Glomerular endothelial cell (primary cell): ENCODE measurements around the gene ULK4. TPM values are rescaled to one million over a fixed set of nuclear protein-coding genes. Genes with fewer than 3 reads are reported as not detected.
"Not testable (repeated sequence)": the region's sequence is repeated elsewhere in the genome, so short reads cannot be mapped to it uniquely, and the experiment has no call there.

Experiments
- DNase-seq: peaks from one replicate; pipeline ENCODE4 v3.0.0-alpha.2; 2011; ENCODE audit warnings: low read depth, low spot score; ENCODE audit errors: extremely low read depth
- total RNA-seq: library from RNA; depleted of rRNA; stranded (reverse); fragments of >200 nt; gene quantifications from 2 replicates; pipeline ENCODE4 v1.2.3, GENCODE V29; 2015

ULK4 gene
- 6.7 and 11.7 TPM in 2 replicates for total RNA-seq

- DNase-seq, result peak; percentile 99
Observed at GRCh38 chr3:41961751-41962679, at the start of gene ULK4. Gene ULK4, minus strand, starts transcription at chr3:41962103. Its CDS starts 7,344 bp downstream, at chr3:41954759.

GRCh38 chr3:42010530-42010929 is 48.6 kb upstream of the ULK4 start:
- no peak for DNase-seq

- DNase-seq, result no peak
Observed at GRCh38 chr3:42009456-42009855, 47.6 kb upstream of the ULK4 start.

- no peak for DNase-seq
Observed at GRCh38 chr3:42007785-42008184, 45.9 kb upstream of the ULK4 start.

GRCh38 chr3:42005401-42005800 is 43.5 kb upstream of the ULK4 start:
- no peak for DNase-seq

GRCh38 chr3:42002790-42003189 is 40.9 kb upstream of the ULK4 start:
- no peak for DNase-seq

- DNase-seq, result no peak
Observed at GRCh38 chr3:42001777-42002176, 39.9 kb upstream of the ULK4 start.

- no peak for DNase-seq
Observed at GRCh38 chr3:41999909-42000308, 38.0 kb upstream of the ULK4 start.

- no peak for DNase-seq
Observed at GRCh38 chr3:41997702-41998550, 36.0 kb upstream of the ULK4 start.

GRCh38 chr3:41991437-41991836 is 29.5 kb upstream of the ULK4 start:
- DNase-seq, result no peak

- DNase-seq, result no peak
Observed at GRCh38 chr3:41989518-41989917, 27.6 kb upstream of the ULK4 start.

- no peak for DNase-seq
Observed at GRCh38 chr3:41987627-41988026, 25.7 kb upstream of the ULK4 start.

- no peak for DNase-seq
Observed at GRCh38 chr3:41986561-41986960, 24.7 kb upstream of the ULK4 start.

- DNase-seq, result no peak
Observed at GRCh38 chr3:41985018-41985417, 23.1 kb upstream of the ULK4 start.

GRCh38 chr3:41983091-41983490 is 21.2 kb upstream of the ULK4 start:
- not testable (repeated sequence) for DNase-seq

GRCh38 chr3:41977401-41977800 is 15.5 kb upstream of the ULK4 start:
- not testable (repeated sequence) for DNase-seq

- no peak for DNase-seq
Observed at GRCh38 chr3:41975416-41976103, 13.7 kb upstream of the ULK4 start.

- no peak for DNase-seq
Observed at GRCh38 chr3:41974223-41974622, 12.3 kb upstream of the ULK4 start.

- no peak for DNase-seq
Observed at GRCh38 chr3:41972802-41973201, 10.9 kb upstream of the ULK4 start.

- DNase-seq, result no peak
Observed at GRCh38 chr3:41966206-41966605, 4.3 kb upstream of the ULK4 start.

GRCh38 chr3:41963823-41964222 is 1.9 kb upstream of the ULK4 start:
- no peak for DNase-seq
